ENCODE data around the gene ARL2BP. TPM values are rescaled to one million over a fixed set of nuclear protein-coding genes. Genes with fewer than 3 reads are reported as not detected.

ARL2BP gene
- polyA plus RNA-seq, 1 donor (not counting 4 experiments of a cell fraction or from before 2014, with no cell fraction given) = 98.0 TPM

- H2AFZ ChIP-seq (ENCODE audit: control insufficient read depth, low read length) = no peak overlapping the region
- no peaks in the 10 kb centered on the region for H3K9me3 ChIP-seq (ENCODE audit: control insufficient read depth, low read depth, low read length)
- TF ChIP-seq EZH2 (IDR thresholded peaks at IDR 0.05; ENCODE audit: low read length) (no peak), CTCF (optimal IDR thresholded peaks at IDR 0.05 in 1 of 3, IDR thresholded peaks at IDR 0.05 in 1 of 3, conservative IDR thresholded peaks at IDR 0.05 in 1 of 3; ENCODE audit: extremely low read depth in 1 of 3, insufficient read depth in 2 of 3, low read length in 3 of 3) (no peak)
- dilution Hi-C loops (cut with MboI; ENCODE audit: extremely low pct_ligation_motif_present, low sequenced_read_pairs) = no loop called here
- H3K27ac ChIP-seq (ENCODE audit: control insufficient read depth, insufficient read depth, low read length) = peak overlapping the region; percentile 31
- H3K9me1 ChIP-seq (ENCODE audit: control insufficient read depth, extremely low read depth, insufficient read depth, low read length) = no peaks in the 10 kb centered on the region
- H3K4me3 ChIP-seq (ENCODE audit: control insufficient read depth in 2 of 3, extremely low read depth in 1 of 3, insufficient read depth in 2 of 3, low read depth in 1 of 3, low read length in 3 of 3) = no peak overlapping the region
- H3K9ac ChIP-seq (ENCODE audit: control insufficient read depth, extremely low read depth, insufficient read depth, low read length) = no peak overlapping the region
- no peak overlapping the region for H3K4me2 ChIP-seq (ENCODE audit: control insufficient read depth, extremely low read depth, insufficient read depth, low read depth, low read length)
- H3K4me1 ChIP-seq (ENCODE audit: control insufficient read depth, extremely low read depth, insufficient read depth, low read length) = peaks cover 51% of the 10 kb centered on the region
- FAIRE-seq (no peak), DNase-seq (ENCODE audit: low read depth, low spot score) (no peak)
- H3K79me2 ChIP-seq (ENCODE audit: control insufficient read depth, insufficient read depth, low read length) = no peaks in the 10 kb centered on the region
- H3K27me3 ChIP-seq (ENCODE audit: control insufficient read depth, extremely low read depth, insufficient read depth, low read length) = no peaks in the 10 kb centered on the region
- no peaks in the 10 kb centered on the region for H4K20me1 ChIP-seq (ENCODE audit: control insufficient read depth, extremely low read depth, insufficient read depth, low read length)
- peaks cover 0 to 1% of the 10 kb centered on the region in 2 experiments for H3K36me3 ChIP-seq (ENCODE audit: control insufficient read depth in 2 of 2, extremely low read depth in 1 of 2, insufficient read depth in 2 of 2, low read length in 2 of 2)
These were observed 13.9 kb downstream of the ARL2BP start for GRCh38 chr16:57258910-57259475.

- DNase-seq (ENCODE audit: low read depth, low spot score) (no peak), FAIRE-seq (peak; percentile 92)
- no peaks in the 10 kb centered on the region for H3K9me3 ChIP-seq (ENCODE audit: control insufficient read depth, low read depth, low read length)
- no peak overlapping the region for H3K4me3 ChIP-seq (ENCODE audit: control insufficient read depth in 2 of 3, extremely low read depth in 1 of 3, insufficient read depth in 2 of 3, low read depth in 1 of 3, low read length in 3 of 3)
- H3K27ac ChIP-seq (ENCODE audit: control insufficient read depth, insufficient read depth, low read length) = peak overlapping the region; percentile 85
- dilution Hi-C loops (cut with MboI; ENCODE audit: extremely low pct_ligation_motif_present, low sequenced_read_pairs) = no loop called here
- TF ChIP-seq EZH2 (IDR thresholded peaks at IDR 0.05; ENCODE audit: low read length) (no peak), CTCF (optimal IDR thresholded peaks at IDR 0.05 in 1 of 3, IDR thresholded peaks at IDR 0.05 in 1 of 3, conservative IDR thresholded peaks at IDR 0.05 in 1 of 3; ENCODE audit: extremely low read depth in 1 of 3, insufficient read depth in 2 of 3, low read length in 3 of 3) (no peak)
- peaks cover 61% of the 10 kb centered on the region for H3K4me1 ChIP-seq (ENCODE audit: control insufficient read depth, extremely low read depth, insufficient read depth, low read length)
- no peaks in the 10 kb centered on the region for H3K27me3 ChIP-seq (ENCODE audit: control insufficient read depth, extremely low read depth, insufficient read depth, low read length)
- peak overlapping the region; percentile 45 for H2AFZ ChIP-seq (ENCODE audit: control insufficient read depth, low read length)
- H3K79me2 ChIP-seq (ENCODE audit: control insufficient read depth, insufficient read depth, low read length) = no peaks in the 10 kb centered on the region
- H3K9ac ChIP-seq (ENCODE audit: control insufficient read depth, extremely low read depth, insufficient read depth, low read length) = peak overlapping the region; percentile 71
- no peaks in the 10 kb centered on the region for H4K20me1 ChIP-seq (ENCODE audit: control insufficient read depth, extremely low read depth, insufficient read depth, low read length)
- H3K9me1 ChIP-seq (ENCODE audit: control insufficient read depth, extremely low read depth, insufficient read depth, low read length) = peaks cover 2% of the 10 kb centered on the region
- H3K36me3 ChIP-seq (ENCODE audit: control insufficient read depth in 2 of 2, extremely low read depth in 1 of 2, insufficient read depth in 2 of 2, low read length in 2 of 2) = no peaks in the 10 kb centered on the region
- H3K4me2 ChIP-seq (ENCODE audit: control insufficient read depth, extremely low read depth, insufficient read depth, low read depth, low read length) = peak overlapping the region; percentile 24
These were observed 15.4 kb downstream of the ARL2BP start for GRCh38 chr16:57260294-57260929.

Measured in keratinocyte (primary cell).